Retina (tissue), 1 donor: ENCODE results near the gene FGL2.
"Not testable (repeated sequence)": the region's sequence is repeated elsewhere in the genome, so short reads cannot be mapped to it uniquely, and the experiment has no call there.

Source experiments
- DNase-seq: peaks from one replicate; pipeline ENCODE4 v3.0.0-alpha.2; 2016

Gene FGL2

DNA sequence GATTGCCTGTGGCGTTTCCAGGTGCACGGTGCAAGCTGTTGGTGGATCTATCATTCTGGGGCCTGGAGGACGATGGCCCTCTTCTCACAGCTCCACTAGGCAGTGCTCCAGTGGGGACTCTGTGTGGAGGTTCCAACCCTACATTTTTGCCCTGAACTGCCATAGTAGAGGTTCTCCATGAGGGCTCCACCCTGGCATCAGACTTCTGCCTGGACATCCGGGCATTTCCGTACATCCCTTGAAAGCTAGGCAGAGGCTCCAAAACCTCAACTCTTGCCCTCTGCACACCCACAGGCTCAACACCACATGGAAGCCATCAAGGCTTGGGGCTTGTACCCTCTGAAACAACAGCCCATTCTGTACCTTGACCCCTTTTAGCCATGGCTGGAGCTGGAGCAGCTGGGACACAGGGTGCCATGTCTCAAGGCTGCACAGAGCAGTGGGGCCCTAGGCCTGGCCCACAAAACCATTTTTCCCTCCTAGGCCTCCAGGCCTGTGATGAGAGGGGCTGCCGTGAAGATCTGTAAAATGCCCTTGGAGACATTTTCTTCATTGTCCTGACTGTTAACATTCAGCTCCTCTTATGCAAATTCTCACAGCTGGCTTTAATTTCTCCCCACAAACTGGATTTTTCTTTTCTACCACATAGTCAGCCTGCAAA, 10.0 kb upstream of the FGL2 start:
- no peak for DNase-seq

DNA sequence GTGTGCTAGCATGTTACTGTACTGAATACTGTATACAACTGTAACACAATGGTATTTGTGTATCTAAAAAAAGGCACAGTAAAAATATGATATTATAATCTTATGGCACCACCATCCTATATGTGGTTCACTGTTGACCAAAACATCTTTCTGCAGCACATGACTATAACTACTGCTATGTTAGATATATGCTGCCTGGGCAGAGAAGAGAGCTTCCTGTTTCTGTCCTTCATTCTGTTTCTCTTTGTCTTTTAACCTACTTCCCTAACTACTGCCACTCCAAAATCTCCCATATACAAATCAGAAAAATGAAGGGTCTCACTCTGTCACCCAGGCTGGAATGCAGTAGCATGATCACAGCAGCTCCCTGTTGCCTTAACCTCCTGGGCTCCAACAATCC, 8.8 kb upstream of the FGL2 start:
- DNase-seq: no peak

DNA sequence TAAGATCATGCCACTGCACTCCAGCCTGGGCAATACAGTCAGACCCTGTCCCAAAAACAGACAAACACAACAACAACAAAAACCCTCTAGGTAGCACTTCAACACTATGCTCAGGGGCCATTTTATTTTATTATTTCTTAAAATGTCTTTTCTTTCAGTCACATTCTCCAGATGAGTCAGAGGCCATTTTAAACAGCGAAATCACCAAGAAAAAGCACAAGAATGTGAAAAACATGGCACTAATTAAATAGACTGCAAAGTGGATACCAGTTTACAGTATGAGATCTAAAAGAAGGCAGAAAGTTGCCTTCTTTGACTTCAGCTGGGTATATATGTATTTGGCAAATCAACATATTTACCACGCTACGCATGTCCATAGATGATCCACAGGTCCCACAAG, 6.1 kb upstream of the FGL2 start:
- DNase-seq: no peak

DNA sequence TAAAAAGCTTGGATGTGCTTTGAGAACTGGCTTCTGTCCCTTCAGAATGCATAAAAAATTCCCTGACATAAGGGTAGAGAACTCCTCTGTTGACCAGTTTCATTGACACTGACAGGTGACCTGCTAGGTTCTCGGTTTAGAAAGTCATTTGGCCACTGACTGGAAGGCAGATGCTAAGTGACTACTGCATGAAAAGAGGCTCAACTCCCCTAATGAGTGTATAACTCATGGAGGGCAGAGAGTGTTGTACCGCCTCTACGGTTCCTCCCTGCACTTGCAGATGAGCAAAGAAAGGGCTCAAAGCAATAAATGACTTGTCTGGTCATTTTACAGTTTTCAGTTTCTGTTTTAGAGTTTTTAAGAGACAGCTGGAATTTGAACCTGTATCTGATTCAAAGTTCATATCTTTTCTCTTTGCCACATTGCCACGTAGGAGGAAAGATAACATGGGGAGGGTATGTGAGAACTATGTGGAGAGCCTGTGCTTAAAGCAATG, 2.9 kb upstream of the FGL2 start:
- DNase-seq: no peak

DNA sequence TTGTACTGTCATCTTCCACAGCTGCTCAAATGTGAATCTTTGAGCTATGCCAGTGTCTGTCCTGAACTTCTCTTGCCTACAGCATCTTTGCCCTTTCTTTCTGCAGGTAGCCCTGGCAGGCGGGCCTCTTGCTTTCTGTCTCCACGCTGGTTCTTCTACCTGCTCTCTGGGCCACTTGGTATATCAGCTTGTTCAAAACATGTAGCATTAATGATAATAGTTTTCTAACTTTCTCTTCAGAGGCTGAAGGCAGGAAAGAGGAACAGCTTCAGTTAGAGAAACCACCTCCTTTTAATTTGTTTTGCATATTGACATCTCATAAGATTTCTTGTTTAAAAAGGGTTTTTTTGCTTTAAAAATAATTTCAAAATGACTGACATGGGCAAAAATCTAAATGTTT, 923 bp upstream of the FGL2 start:
- no peak for DNase-seq

DNA sequence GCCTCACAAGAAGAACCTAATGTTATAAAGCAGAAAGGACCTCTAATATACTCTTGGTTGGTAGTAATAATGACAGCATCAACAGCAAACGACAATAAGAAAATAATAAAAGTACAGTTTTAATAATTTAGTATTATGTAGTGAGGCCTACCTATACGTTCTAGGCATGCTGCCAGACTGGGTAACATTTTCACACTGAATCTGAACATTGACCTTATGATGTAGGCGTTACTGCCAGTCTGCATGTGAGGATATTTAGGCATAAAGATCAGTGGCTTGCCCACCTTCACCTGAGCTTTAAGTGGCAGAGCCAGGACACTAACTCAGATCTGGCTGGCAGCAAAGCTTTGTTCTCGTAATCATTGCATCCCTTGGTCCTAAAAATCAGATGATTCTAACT, 2.5 kb downstream of the FGL2 start:
- no peak for DNase-seq

DNA sequence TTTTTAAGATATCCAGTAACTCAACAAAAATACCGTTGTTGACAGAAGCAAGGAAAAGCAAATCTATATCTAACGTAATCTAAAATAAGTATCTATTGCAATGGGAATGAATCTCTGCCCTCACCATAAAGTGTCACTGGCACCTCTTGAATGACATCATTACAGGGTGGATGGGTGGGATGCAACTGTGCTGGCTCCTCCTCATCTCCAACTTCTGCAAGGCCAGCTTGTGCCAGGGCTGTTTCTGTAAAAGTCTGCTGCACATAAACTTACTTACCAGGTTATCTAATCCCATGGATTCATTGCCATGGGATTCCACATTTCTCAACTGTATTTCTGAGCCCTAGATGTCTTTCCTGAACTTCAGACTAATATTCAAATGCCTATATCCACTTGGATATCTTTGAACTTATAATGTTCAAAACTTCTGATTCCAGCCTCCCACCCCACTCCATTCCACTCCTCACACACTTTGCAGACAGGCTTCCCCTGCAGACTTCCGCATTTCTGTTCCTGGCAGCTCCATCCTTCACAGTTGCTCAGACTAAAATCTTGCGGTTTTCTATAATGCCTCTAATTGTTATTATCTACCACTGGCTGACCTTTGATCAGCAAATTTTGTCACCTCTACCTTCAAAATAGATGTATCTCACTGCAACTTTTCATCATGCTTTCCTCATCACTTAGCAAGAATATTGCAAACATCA, 10.7 kb downstream of the FGL2 start:
- DNase-seq: no peak

DNA sequence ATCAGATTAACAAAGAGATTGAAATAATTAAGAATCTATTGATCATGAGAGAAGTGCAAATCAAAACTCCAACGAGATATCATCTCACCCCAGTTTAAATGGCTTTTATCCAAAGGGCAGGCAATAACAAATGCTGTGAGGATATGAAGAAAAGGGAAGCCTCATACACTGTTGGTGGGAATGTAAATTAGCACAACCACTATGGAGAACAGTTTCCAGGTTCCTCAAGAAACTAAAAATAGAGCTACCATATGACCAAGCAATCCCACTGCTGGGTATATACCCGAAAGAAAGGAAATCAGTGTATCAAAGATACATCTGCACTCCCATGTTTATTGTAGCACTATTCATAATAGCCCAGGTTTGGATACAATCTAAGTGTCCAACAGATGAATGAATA, 13.8 kb downstream of the FGL2 start:
- DNase-seq: no peak

DNA sequence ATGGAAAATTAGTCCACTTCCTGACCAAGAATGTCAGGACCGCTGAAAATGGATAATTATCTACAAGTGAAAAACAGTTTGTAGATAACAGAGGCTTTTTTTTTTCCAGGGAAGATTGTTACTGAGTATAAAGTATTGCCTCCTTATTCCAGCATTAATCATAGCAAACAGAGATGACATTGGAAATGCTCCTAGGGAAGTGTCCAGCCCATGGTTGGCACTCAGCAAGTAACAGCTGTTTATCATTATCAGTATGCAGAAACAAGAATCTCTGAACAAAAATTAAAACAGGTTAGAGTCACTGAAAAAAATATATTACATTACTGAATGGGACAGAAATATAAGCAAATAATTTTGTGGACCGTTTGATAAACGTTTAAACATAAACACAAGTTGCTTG, 14.6 kb downstream of the FGL2 start:
- no peak for DNase-seq

DNA sequence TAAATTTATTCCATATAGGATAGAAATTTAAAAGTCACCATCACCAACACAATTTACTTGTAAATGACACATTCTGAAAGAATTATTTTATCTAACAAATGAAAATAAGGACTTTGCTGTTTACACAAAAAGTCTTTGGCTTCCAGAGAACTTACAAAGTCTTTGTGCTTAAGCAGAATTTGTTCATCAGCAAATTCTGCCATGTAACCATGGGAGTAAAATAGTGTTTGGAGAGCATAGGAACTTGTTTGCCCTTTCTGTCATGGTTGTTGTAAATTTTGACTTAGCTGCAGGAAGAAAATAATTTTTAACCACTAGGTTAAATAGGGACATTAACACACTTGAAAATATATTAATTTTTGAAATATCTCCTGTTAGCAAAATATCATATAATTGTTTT, 15.2 kb downstream of the FGL2 start:
- DNase-seq: no peak

DNA sequence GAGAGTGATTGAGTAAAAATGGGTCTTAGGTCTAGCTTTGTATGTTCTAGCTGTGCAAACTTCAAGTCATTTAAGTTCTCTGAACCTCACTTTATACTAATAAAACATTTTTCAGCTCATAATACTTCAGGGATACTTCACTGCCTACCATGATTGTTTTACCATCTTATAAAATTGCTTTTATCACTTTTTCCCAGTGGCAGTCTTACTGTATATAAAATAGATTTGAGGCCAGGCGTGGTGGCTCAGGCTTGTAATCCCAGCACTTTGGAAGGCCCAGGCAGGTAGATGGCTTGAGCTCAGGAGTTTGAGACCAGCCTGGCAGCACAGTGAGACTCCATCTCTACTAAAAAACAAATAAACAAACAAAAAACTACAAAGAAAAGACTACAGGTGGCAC, 17.4 kb downstream of the FGL2 start:
- no peak for DNase-seq

DNA sequence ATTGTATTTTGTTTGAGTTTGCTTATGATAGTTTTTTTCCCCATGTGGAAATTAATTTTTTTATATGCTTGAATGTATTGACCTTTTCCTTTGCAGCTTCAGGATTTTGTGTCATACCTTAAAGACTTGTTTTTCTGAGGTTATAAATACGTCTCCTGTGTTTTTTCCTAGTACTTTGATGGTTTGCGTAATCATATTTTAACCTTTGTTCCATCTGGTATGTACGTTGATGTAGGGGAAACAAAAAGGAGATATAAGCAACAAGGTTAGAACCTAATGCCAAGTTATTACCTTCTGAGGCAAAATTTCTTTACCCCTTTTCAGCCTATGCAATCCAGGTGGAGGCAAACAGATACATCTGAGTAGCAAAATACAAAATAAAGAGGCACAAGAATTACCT, 17.9 kb downstream of the FGL2 start:
- DNase-seq: no peak

DNA sequence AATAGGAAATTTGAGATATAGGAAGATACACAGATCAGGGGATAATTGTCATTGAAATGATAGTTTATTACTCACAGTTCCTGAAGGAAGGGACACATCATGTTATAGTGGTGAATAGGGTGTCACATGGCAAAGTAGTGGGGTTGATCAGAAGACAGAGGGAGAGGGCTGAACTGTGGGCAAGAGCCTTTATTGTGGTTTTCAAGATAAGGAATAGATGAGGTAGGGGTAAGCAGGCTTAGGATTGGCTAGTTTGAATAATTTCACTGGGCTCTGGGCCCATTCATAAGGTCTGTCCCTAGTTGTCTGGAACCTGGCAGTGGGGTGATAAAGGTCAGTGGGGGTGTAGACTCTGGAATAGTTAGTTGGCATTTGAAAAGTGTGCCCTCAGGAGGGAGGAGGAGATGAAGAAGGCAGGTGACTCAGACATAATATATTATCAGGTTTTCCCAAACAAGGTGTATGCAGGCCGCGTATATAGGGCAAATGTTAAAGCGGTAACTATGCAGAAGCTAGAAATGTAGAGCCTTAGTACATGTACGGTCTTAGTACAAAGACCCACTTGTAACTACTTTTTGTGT, 18.5 kb downstream of the FGL2 start:
- DNase-seq: no peak

DNA sequence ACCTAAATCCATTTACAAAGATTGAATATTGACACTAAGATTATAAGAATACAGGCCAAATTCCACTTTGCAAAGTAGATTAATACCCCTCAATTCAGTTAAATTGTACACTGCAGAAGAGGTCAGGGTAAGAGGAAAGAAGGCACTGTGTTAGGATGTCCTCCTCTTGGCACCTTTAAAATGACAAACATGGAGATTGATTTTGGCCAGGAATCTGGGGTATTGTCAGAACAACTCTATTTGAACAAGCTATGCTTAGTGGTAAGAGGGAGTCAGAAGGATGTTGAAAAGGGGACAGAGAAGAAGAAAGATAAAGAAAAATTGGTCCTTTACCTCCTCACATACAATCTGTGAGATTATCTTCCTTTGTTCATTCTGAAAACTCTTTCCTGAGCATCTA, 21.6 kb downstream of the FGL2 start:
- DNase-seq: not testable (repeated sequence)

DNA sequence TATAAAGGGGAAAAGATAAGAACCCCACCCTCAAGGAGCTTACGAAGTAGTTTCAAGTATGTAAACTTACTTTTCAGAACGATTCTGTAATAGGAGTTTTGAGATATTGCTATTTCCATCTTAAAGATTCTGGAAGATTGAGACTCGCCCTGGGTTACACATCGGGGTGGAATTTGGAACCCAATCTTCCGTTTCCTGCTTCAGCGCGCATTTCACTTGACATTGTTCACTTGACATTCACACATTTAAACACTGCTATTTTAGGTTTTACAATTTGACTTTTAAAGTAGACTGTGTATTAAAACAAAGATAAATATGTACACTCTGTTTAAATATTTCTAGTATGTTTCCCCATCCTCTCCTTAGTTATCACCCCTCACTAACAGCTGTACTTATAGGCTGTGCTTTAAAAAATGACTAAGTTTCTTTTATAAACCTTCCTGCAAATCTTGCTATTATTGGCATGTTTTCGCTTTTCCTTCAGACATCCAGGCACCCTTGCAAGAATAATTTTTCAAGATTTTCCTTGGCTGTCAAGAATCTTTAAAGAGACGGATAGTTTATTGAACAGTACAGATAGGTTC, 22.2 kb downstream of the FGL2 start:
- not testable (repeated sequence) for DNase-seq

DNA sequence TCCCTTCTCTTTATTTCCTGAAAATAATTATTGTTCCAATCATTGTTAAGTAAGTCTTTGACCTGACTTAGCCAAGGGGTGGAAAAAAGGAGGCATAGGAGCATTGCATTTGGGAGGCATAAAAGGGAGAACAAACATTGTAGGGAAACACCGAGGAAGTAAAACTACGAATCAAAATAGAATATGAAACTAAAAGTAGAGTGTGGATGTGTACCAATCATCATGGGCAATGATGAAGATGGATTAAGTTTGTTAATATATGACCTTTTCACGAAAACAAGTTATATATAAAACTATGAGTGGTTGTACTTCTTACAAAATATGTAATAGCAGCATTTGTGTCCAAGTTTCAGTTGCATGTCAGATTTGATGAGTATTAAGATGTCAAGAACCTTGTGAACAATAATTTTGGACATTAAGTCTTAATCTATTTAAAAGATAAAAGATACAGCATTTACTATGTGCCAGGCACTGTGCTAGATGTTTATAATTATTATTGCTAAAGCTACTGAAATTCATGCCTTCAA, 24.3 kb downstream of the FGL2 start:
- DNase-seq: not testable (repeated sequence)

DNA sequence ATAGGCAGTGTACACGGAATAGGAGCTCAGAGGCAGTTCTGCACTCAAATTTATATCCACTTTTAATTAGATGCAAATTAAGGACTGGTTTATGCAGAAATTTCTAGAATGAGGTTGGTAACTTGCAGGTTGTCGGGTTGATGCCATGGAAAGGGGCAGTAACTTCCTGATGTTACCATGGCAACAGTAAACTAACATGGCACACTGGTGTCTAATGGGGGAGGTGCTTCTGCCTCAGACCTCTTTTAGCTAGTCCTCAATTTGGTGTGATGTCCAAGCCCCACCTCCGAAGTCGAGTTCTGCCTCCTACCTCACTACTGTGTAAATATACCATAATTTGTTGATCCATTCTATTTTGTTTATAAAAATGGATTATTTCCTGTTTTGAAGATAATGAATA, 25.2 kb downstream of the FGL2 start:
- not testable (repeated sequence) for DNase-seq

DNA sequence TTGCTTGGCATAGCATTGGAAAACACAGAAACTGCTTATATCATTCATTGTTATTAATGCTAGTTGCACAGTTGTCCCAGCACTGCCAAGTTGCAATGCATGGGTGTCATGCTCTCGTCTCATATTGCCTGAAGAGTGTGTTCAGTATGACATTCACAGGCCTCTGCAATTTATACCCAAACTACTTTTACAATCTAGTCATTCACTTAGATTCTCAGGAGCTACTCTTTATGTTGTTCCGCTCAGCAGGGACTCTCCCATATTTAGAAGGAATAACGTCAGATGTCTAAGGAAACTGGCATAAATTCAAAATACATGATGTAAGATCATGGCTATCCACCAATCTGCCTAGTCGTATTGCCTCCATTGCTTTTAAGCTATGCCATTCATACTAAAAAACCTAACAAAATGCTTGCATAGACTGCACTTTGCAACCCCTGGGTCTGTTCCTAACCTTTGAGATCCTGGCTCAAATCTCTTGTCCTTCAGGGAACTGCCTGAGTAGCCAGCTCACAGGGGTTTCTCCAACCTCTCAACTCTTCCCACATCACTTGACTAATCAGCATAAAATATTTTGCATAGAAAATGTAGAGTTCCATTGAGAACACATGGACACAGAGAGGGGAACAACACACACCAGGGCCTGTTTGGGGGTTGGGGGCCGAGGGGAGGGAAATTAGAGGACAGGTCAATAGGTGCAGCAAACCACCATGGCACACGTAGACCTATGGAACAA, 27.0 kb downstream of the FGL2 start:
- not testable (repeated sequence) for DNase-seq

DNA sequence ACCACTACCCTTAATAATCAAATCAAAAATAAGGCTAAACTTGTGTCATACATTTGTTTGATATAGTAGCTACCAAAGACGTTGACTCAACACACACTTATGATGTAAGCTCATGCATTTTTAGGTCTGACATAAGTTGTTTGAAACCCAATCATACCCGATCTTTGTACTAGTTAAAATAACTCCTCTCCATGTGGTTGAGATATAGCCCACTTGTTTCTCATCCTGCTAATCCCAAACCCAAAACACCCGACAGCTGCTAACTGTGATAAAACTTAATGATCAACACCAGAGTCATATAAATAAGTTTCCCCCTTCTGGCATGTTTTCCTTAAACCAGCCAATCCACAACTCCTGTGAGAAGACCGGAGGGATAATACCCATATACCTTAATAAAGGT, 28.5 kb downstream of the FGL2 start:
- DNase-seq: not testable (repeated sequence)

DNA sequence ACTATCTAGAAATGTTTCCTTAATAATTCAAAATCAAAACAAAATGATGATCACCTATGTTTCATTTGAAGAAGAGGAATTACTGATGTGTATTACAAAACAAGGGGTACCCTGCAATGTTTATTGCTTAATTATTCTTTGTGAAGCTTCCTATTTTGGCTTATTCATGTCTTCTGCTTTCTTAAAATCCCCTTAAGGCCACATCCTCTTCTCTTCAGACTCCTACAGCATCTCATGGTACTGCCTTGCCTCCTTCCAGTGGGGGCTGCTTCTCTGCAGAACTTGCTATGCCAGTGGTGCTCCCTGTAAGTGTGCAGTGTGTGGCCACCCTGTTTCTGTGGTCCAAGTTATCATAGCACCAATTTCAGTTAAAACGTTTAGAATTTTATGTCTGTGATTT, 42.2 kb downstream of the FGL2 start:
- no peak for DNase-seq

DNA sequence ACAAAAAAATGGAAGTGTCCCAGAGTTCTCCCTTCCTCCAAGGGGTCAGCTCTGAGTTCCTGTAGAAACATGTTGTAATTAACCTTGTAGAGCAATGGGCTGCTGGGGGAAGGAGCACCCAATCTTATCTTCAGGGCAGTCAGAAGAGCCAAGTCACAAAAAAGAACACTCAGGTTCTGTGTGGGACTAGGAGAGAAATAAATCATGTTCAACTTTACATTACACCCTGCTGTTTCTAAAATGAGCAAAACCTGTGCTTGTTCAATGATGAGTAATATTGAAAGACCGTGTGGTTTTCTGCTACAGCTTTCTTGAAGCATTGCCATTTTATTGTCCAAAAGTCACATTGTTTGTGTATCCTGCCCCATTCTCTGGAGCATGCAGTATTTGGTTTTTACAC, 42.6 kb downstream of the FGL2 start:
- not testable (repeated sequence) for DNase-seq

DNA sequence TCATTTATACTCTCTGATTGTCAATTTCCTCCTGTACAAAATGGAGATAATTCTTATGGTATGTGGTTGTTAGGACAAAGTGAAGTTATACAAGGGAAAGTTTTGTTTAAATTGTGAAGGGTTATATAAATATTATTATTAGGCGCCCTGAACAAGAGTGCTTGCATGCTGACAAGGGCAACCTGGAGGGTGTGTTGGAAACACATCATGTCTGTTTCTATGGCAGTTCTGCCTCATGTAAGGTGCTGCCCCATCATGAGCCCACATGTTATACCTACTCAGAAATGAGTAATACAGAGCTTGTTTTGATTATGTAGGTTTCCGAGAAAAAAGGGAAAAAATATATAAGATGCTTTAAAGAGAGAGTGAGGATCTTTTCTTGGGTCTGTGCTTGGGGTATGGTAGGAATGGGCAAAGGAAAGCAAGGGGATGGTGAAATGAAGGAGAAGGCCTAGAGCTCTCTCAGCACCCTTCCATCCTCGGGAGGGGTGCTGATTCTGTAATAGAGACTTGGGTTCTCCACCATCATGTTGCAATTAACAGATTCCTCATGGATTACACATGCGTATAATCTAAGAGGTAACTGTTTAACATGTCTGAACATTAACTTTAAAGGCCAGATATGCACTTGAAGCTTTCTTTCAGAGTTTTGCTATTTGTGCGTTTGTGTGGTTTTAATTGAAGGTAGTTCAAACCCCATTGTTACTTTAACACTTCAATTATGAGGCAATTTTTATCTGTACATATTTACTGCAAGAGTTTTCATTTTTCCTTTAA, 43.8 kb downstream of the FGL2 start:
- not testable (repeated sequence) for DNase-seq
